ENCODE measurements around the gene GTF3A.

The GTF3A gene

GRCh38 chr13:27450921-27451471 is 26.6 kb downstream of the GTF3A start:
- DNase-seq (ENCODE audit: insufficient read length): no peak
- TF ChIP-seq TAF1 (IDR thresholded peaks at IDR 0.05; ENCODE audit: borderline replicate concordance, low read depth, low read length) (no peak), POLR2A (IDR thresholded peaks at IDR 0.05; ENCODE audit: low read depth, low read length) (no peak), POLR2AphosphoS5 (IDR thresholded peaks at IDR 0.05; ENCODE audit: low read depth, low read length) (no peak)
- no peak for FAIRE-seq

GRCh38 chr13:27455331-27455855 is 31.0 kb downstream of the GTF3A start:
- FAIRE-seq (no peak), DNase-seq (ENCODE audit: insufficient read length) (no peak)
- no peak for TF ChIP-seq POLR2AphosphoS5 (IDR thresholded peaks at IDR 0.05; ENCODE audit: low read depth, low read length)

- TF ChIP-seq POLR2A (IDR thresholded peaks at IDR 0.05; ENCODE audit: low read depth, low read length) (no peak), TAF1 (IDR thresholded peaks at IDR 0.05; ENCODE audit: borderline replicate concordance, low read depth, low read length) (no peak), POLR2AphosphoS5 (IDR thresholded peaks at IDR 0.05; ENCODE audit: low read depth, low read length) (no peak)
- DNase-seq (ENCODE audit: insufficient read length) (no peak), FAIRE-seq (no peak)
Observed at GRCh38 chr13:27461940-27462584, 37.6 kb downstream of the GTF3A start.

DNA sequence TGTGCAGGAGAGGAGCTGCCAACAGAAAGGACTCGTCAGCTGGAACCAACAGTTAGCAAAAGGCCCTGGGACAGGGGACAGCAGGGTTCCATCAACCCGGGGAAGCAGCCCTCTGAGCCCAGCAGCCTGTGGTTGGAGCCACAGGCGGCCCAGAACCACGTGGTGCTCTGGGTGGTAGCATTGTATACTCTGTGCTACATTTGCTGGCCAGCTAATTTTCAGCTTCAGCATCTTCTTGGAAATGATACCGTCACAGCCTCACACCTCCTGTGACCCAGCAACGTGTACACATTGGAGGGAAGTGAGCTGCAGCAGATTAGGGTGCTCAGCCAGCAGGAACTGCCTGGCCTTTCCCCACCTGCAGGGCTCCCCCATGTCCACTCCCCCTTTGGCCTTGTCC is 39.1 kb downstream of the GTF3A start:
- TF ChIP-seq TAF1 (IDR thresholded peaks at IDR 0.05; ENCODE audit: borderline replicate concordance, low read depth, low read length) (no peak), POLR2A (IDR thresholded peaks at IDR 0.05; ENCODE audit: low read depth, low read length) (no peak)
- DNase-seq (ENCODE audit: insufficient read length) (no peak), FAIRE-seq (no peak)

DNA sequence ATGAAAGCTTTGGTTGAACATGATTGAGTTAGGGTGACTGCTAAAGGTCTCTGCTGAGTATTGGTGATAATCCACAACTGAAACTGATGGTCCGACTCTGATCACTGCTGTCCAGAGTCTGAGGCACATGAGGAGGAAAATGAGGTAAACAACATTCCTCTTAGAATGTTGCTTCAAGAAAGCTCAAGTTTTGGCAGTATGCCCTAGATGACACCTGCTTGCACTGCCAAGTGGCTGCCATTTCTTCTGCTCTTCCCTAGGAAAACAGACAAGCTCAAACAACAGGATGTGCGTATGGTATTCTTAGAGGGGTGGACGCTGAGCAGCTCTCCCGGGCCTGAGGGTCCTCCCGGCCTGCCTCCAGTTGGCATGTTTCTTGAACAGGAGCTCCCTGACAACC is 41.2 kb downstream of the GTF3A start:
- DNase-seq (ENCODE audit: insufficient read length): no peak
- no peak for TF ChIP-seq TAF1 (IDR thresholded peaks at IDR 0.05; ENCODE audit: borderline replicate concordance, low read depth, low read length)
- no peak for TF ChIP-seq POLR2AphosphoS5 (IDR thresholded peaks at IDR 0.05; ENCODE audit: low read depth, low read length)
- no peak for TF ChIP-seq POLR2A (IDR thresholded peaks at IDR 0.05; ENCODE audit: low read depth, low read length)
- FAIRE-seq: no peak

DNA sequence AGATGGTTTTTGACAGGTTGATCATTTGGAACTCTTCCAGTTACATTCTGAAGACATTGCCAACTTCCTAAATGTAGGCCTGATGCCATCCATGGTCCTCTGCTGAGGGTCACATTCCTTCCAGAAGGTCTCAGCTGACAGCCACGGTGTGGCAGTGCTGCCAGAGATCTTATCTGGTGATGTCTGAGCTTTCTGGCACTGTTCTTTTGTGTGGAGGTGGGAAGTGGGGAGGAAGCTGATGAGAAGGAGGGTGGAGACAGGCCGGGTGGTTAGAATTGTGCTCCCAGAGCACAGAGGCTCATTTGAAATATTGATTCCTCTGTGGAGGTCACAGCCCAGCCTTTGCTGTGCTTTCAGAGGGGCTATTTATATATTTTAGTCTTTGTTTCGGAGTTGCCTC is 42.1 kb downstream of the GTF3A start:
- no peak for TF ChIP-seq POLR2A (IDR thresholded peaks at IDR 0.05; ENCODE audit: low read depth, low read length)
- TF ChIP-seq POLR2AphosphoS5 (IDR thresholded peaks at IDR 0.05; ENCODE audit: low read depth, low read length): no peak
- no peak for TF ChIP-seq TAF1 (IDR thresholded peaks at IDR 0.05; ENCODE audit: borderline replicate concordance, low read depth, low read length)
- no peak for FAIRE-seq

GRCh38 chr13:27470075-27470820 is 45.8 kb downstream of the GTF3A start:
- no peak for TF ChIP-seq POLR2AphosphoS5 (IDR thresholded peaks at IDR 0.05; ENCODE audit: low read depth, low read length)
- no peak for TF ChIP-seq TAF1 (IDR thresholded peaks at IDR 0.05; ENCODE audit: borderline replicate concordance, low read depth, low read length)
- TF ChIP-seq POLR2A (IDR thresholded peaks at IDR 0.05; ENCODE audit: low read depth, low read length): no peak
- no peak for DNase-seq (ENCODE audit: insufficient read length)
- no peak for FAIRE-seq

More for the DNA sequence above, 42.1 kb downstream of the GTF3A start:
- no peak for DNase-seq (ENCODE audit: insufficient read length)

DNA sequence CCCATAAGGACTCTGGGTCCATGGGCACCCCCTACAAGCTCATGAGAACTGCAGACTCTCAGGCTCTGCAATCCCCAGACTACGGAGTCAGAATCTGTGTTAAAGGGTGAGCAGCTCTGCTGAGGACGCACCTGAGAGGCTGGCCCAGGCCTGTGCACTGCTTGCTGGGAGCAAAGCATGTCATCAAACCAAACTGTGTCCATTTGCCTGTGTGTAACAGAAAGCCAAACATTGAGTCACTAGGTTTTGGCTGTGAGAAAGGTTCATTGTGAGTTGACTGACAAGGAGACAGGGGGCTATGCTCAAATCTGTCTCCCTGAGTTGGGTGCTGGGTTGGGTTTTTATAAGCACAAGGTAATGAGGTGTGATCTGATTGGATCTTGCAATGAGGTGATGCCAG is 48.0 kb downstream of the GTF3A start:
- FAIRE-seq (no peak), DNase-seq (ENCODE audit: insufficient read length) (no peak)
- TF ChIP-seq TAF1 (IDR thresholded peaks at IDR 0.05; ENCODE audit: borderline replicate concordance, low read depth, low read length): no peak
- no peak for TF ChIP-seq POLR2AphosphoS5 (IDR thresholded peaks at IDR 0.05; ENCODE audit: low read depth, low read length)
- no peak for TF ChIP-seq POLR2A (IDR thresholded peaks at IDR 0.05; ENCODE audit: low read depth, low read length)

GRCh38 chr13:27472941-27473340 is 48.5 kb downstream of the GTF3A start:
- TF ChIP-seq TAF1 (IDR thresholded peaks at IDR 0.05; ENCODE audit: borderline replicate concordance, low read depth, low read length): no peak
- no peak for TF ChIP-seq POLR2A (IDR thresholded peaks at IDR 0.05; ENCODE audit: low read depth, low read length)
- TF ChIP-seq POLR2AphosphoS5 (IDR thresholded peaks at IDR 0.05; ENCODE audit: low read depth, low read length): no peak
- no peak for DNase-seq (ENCODE audit: insufficient read length)
- no peak for FAIRE-seq

DNA sequence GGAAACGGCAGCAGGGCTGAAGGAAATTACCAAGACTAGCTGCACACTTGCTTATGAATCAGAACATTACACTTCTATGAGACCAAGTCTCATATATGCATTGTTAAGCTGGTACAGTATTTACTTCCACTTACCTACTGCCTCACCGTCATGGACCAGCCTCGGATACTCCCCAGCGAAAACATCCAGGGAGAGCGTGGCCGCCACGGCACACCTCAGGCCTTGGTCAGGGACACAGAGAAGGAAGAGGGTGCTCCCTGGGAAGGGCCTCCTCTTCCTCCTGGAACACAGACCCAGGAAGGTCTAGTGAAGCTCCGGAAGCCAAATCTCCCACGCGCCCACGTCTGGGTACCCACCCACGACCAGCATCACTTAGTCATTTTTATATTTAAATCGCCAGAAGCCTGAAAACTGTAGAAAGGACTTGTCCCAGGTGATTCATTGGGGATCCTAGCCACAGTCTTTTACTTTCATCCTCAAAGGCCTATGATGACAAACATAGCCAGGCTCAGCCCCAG is 50.4 kb downstream of the GTF3A start:
- no peak for TF ChIP-seq POLR2AphosphoS5 (IDR thresholded peaks at IDR 0.05; ENCODE audit: low read depth, low read length)
- no peak for TF ChIP-seq POLR2A (IDR thresholded peaks at IDR 0.05; ENCODE audit: low read depth, low read length)
- TF ChIP-seq TAF1 (IDR thresholded peaks at IDR 0.05; ENCODE audit: borderline replicate concordance, low read depth, low read length): no peak
- DNase-seq (ENCODE audit: insufficient read length) (no peak), FAIRE-seq (no peak)

DNA sequence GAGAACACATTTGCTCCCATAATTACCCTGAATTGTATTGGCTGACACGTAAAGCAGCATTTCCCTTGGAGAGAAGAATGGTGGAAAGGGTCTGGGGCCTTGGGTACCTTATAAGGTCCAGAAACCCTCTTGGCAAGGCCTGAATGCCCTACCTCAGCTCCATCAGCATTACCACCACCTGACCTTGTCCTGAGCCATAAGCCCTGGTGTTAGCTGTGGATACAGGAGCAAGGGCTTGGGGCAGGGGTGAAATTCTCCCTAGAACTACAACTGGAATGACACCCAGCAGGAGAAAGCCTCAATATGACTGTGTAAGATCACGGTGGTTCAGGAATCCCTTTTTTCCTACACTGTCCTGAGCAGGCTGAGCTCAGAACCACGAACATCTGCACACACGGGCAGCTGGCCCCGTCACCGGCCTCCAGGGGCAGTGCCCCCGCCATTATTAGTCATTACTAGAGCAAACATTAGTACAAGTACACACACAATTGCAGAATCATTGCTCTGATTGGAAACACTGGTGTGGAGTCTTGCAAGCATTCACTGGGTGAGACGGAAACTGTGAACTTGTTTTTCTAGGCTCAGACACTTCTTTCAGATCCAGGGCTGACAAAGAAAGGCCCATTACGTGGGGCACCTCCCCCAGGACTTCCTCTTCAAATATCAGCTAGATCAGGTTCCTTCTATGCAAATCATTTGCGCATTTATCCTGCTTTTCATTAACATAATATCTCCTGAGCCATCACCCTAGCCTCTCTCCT is 52.7 kb downstream of the GTF3A start:
- 0 out of 2 replicates have a peak, but pooled peaks have one; percentile 41 for TF ChIP-seq TAF1 (IDR thresholded peaks at IDR 0.05; ENCODE audit: borderline replicate concordance, low read depth, low read length)
- TF ChIP-seq POLR2AphosphoS5 (IDR thresholded peaks at IDR 0.05; ENCODE audit: low read depth, low read length): no peak
- TF ChIP-seq POLR2A (IDR thresholded peaks at IDR 0.05; ENCODE audit: low read depth, low read length): peak; percentile 45
- peak; percentile 90 for FAIRE-seq
- DNase-seq (ENCODE audit: insufficient read length): peak; percentile 39
